ENCODE results near the gene DRG2. TPM values are rescaled to one million over a fixed set of nuclear protein-coding genes. Genes with fewer than 3 reads are reported as not detected.

The DRG2 gene
- total and polyA plus RNA-seq, 9 donors, result 18.1 to 45.9 (median 35.5) TPM

GRCh38 chr17:18119938-18120337 lies 32.2 kb downstream of the DRG2 start:
- Histone ChIP-seq H3K36me3 (no peaks in the 10 kb centered on the region), H3K9me3 (no peaks in the 10 kb centered on the region), H3K27me3 (no peaks in the 10 kb centered on the region), H3K4me1 (ENCODE audit: insufficient read depth) (no peaks in the 10 kb centered on the region), H3K27ac (no peak overlapping the region), H3K4me3 (no peak overlapping the region)
- no peak for TF ChIP-seq POLR2A (IDR thresholded peaks at IDR 0.05)
- no peak for TF ChIP-seq CTCF (IDR thresholded peaks at IDR 0.05)
- TF ChIP-seq EP300 (IDR thresholded peaks at IDR 0.05), result no peak
- WGBS, 3 donors, result 97 to 98% (median 97%) methylated on average over 30 of the region's 30 CpGs
- intact Hi-C loops (cut with DNase I), result no loop called here
- no peak for DNase-seq

- no peaks in the 10 kb centered on the region for H3K36me3 ChIP-seq
- TF ChIP-seq CTCF (IDR thresholded peaks at IDR 0.05) (no peak), POLR2A (IDR thresholded peaks at IDR 0.05) (no peak), EP300 (IDR thresholded peaks at IDR 0.05) (no peak)
- DNase-seq, result no peak
These were observed 32.8 kb downstream of the DRG2 start for GRCh38 chr17:18120461-18121017.

GRCh38 chr17:18121144-18121910 lies 33.6 kb downstream of the DRG2 start:
- Histone ChIP-seq H3K4me1 (ENCODE audit: insufficient read depth) (no peaks in the 10 kb centered on the region), H3K27me3 (no peaks in the 10 kb centered on the region), H3K4me3 (no peak overlapping the region), H3K27ac (no peak overlapping the region), H3K9me3 (no peaks in the 10 kb centered on the region), H3K36me3 (no peaks in the 10 kb centered on the region)
- intact Hi-C loops (cut with DNase I), result no loop called here
- TF ChIP-seq CTCF (IDR thresholded peaks at IDR 0.05) (no peak), POLR2A (IDR thresholded peaks at IDR 0.05) (no peak), EP300 (IDR thresholded peaks at IDR 0.05) (no peak)
- 84 to 91% (median 85%) methylated on average over 49 to 54 of the region's 54 CpGs for WGBS, 3 donors
- DNase-seq, result no peak

More at GRCh38 chr17:18120461-18121017, 32.8 kb downstream of the DRG2 start:
- no peaks in the 10 kb centered on the region for H3K9me3 ChIP-seq
- H3K4me1 ChIP-seq (ENCODE audit: insufficient read depth), result no peaks in the 10 kb centered on the region
- intact Hi-C loops (cut with DNase I), result no loop called here
- no peak overlapping the region for H3K27ac ChIP-seq
- WGBS, 3 donors, result 74 to 88% (median 77%) methylated on average over 65 to 68 of the region's 68 CpGs
- no peak overlapping the region for H3K4me3 ChIP-seq
- H3K27me3 ChIP-seq, result no peaks in the 10 kb centered on the region

GRCh38 chr17:18122990-18123753 lies 35.4 kb downstream of the DRG2 start:
- no peaks in the 10 kb centered on the region for H3K27me3 ChIP-seq
- H3K4me1 ChIP-seq (ENCODE audit: insufficient read depth), result no peaks in the 10 kb centered on the region
- no peak for DNase-seq
- no peaks in the 10 kb centered on the region for H3K9me3 ChIP-seq
- intact Hi-C loops (cut with DNase I), result no loop called here
- H3K4me3 ChIP-seq, result no peak overlapping the region
- no peak for TF ChIP-seq POLR2A (IDR thresholded peaks at IDR 0.05)
- TF ChIP-seq CTCF (IDR thresholded peaks at IDR 0.05), result no peak
- TF ChIP-seq EP300 (IDR thresholded peaks at IDR 0.05), result no peak
- 80 to 85% (median 83%) methylated on average over 28 to 31 of the region's 31 CpGs for WGBS, 3 donors
- no peaks in the 10 kb centered on the region for H3K36me3 ChIP-seq
- no peak overlapping the region for H3K27ac ChIP-seq
